ENCODE results near the gene STK17A. TPM values are rescaled to one million over a fixed set of nuclear protein-coding genes. Genes with fewer than 3 reads are reported as not detected.

STK17A gene
- polyA plus RNA-seq, 1 donor from 2014 or later, result 7.9 TPM

- TF ChIP-seq MXI1 (conservative IDR thresholded peaks at IDR 0.05; ENCODE audit: poor library complexity, severe bottlenecking), result no peak
- TF ChIP-seq POLR2AphosphoS5 (IDR thresholded peaks at IDR 0.05), result no peak
- TF ChIP-seq REST (IDR thresholded peaks at IDR 0.05; ENCODE audit: borderline replicate concordance), result no peak
- no peak for TF ChIP-seq RAD21 (conservative IDR thresholded peaks at IDR 0.05)
- no peak for TF ChIP-seq CTCF (IDR thresholded peaks at IDR 0.05; ENCODE audit: poor library complexity, severe bottlenecking)
- H2AFZ ChIP-seq (ENCODE audit: low read depth, low read length), result no peak overlapping the region
- H3K27ac ChIP-seq (ENCODE audit: low read length), result no peak overlapping the region
- H3K9me2 ChIP-seq (ENCODE audit: insufficient read depth, low read length), result no peaks in the 10 kb centered on the region
- H3K9me3 ChIP-seq (ENCODE audit: low read length), result no peaks in the 10 kb centered on the region
- no peaks in the 10 kb centered on the region for H4K20me1 ChIP-seq (ENCODE audit: insufficient read depth)
- no peaks in the 10 kb centered on the region for H3F3A ChIP-seq (ENCODE audit: insufficient read depth, low read length, poor library complexity, severe bottlenecking)
- H3K4me3 ChIP-seq (ENCODE audit: low read length), result no peak overlapping the region
- H3K79me2 ChIP-seq (replicated peaks; ENCODE audit: insufficient read depth, low read length), result no peaks in the 10 kb centered on the region
- H3K27me3 ChIP-seq (ENCODE audit: insufficient read depth, low read depth, low read length), result no peaks in the 10 kb centered on the region
- no peak overlapping the region for H3K4me2 ChIP-seq (ENCODE audit: low read length)
- H3K9ac ChIP-seq (ENCODE audit: low read length), result no peak overlapping the region
- H3K36me3 ChIP-seq (ENCODE audit: insufficient read depth, low read length), result no peaks in the 10 kb centered on the region
Measured at GRCh38 chr7:43546231-43546630, 36.7 kb upstream of the STK17A start.

GRCh38 chr7:43550427-43550826 is 32.5 kb upstream of the STK17A start:
- Histone ChIP-seq H3K4me2 (ENCODE audit: low read length) (no peak overlapping the region), H3K9me3 (ENCODE audit: low read length) (no peaks in the 10 kb centered on the region), H3K4me3 (ENCODE audit: low read length) (no peak overlapping the region), H3K9me2 (ENCODE audit: insufficient read depth, low read length) (no peaks in the 10 kb centered on the region), H4K20me1 (ENCODE audit: insufficient read depth) (no peaks in the 10 kb centered on the region), H3K36me3 (ENCODE audit: insufficient read depth, low read length) (no peaks in the 10 kb centered on the region), H3K79me2 (replicated peaks; ENCODE audit: insufficient read depth, low read length) (no peaks in the 10 kb centered on the region), H2AFZ (ENCODE audit: low read depth, low read length) (no peak overlapping the region), H3F3A (ENCODE audit: insufficient read depth, low read length, poor library complexity, severe bottlenecking) (no peaks in the 10 kb centered on the region), H3K27me3 (ENCODE audit: insufficient read depth, low read depth, low read length) (no peaks in the 10 kb centered on the region), H3K27ac (ENCODE audit: low read length) (no peak overlapping the region), H3K9ac (ENCODE audit: low read length) (no peak overlapping the region)
- TF ChIP-seq SMC3 (conservative IDR thresholded peaks at IDR 0.05; ENCODE audit: poor library complexity), result no peak

- Histone ChIP-seq H3K79me2 (replicated peaks; ENCODE audit: insufficient read depth, low read length) (no peaks in the 10 kb centered on the region), H3K4me2 (ENCODE audit: low read length) (no peak overlapping the region), H3K27me3 (ENCODE audit: insufficient read depth, low read depth, low read length) (no peaks in the 10 kb centered on the region), H3K9ac (ENCODE audit: low read length) (no peak overlapping the region), H2AFZ (ENCODE audit: low read depth, low read length) (no peak overlapping the region), H4K20me1 (ENCODE audit: insufficient read depth) (no peaks in the 10 kb centered on the region), H3K27ac (ENCODE audit: low read length) (no peak overlapping the region), H3K9me2 (ENCODE audit: insufficient read depth, low read length) (no peaks in the 10 kb centered on the region), H3F3A (ENCODE audit: insufficient read depth, low read length, poor library complexity, severe bottlenecking) (no peaks in the 10 kb centered on the region), H3K9me3 (ENCODE audit: low read length) (no peaks in the 10 kb centered on the region), H3K36me3 (ENCODE audit: insufficient read depth, low read length) (no peaks in the 10 kb centered on the region), H3K4me3 (ENCODE audit: low read length) (no peak overlapping the region)
- no peak for TF ChIP-seq SMC3 (conservative IDR thresholded peaks at IDR 0.05; ENCODE audit: poor library complexity)
- no peak for TF ChIP-seq CTCF (IDR thresholded peaks at IDR 0.05; ENCODE audit: poor library complexity, severe bottlenecking)
- no peak for TF ChIP-seq TAF1 (IDR thresholded peaks at IDR 0.05; ENCODE audit: low read depth)
- no peak for TF ChIP-seq REST (IDR thresholded peaks at IDR 0.05; ENCODE audit: borderline replicate concordance)
- no peak for TF ChIP-seq EZH2 (IDR thresholded peaks at IDR 0.05; ENCODE audit: borderline replicate concordance, insufficient read depth, low read length, poor library complexity, severe bottlenecking)
- no peak for TF ChIP-seq RAD21 (conservative IDR thresholded peaks at IDR 0.05)
- TF ChIP-seq POLR2AphosphoS5 (IDR thresholded peaks at IDR 0.05), result no peak
Measured at GRCh38 chr7:43552122-43552521, 30.8 kb upstream of the STK17A start.
